GM12878 (cell line): ENCODE results near the gene KDM5B. TPM values are rescaled to one million over a fixed set of nuclear protein-coding genes. Genes with fewer than 3 reads are reported as not detected.

Experiments
- ATAC-seq: fragments of 200-7000 bp; cut with Tn5 transposase; 3 replicates; pipeline ENCODE4 v1.9.1; 2020; ENCODE audit warnings: mild to moderate bottlenecking, moderate library complexity
- BruUV-seq: library from RNA; stranded (reverse); fragments of 400-500 nt; replicated peaks from 2 replicates; lab custom pipeline; 2021; lab: Mats Ljungman, UMichigan
- CTCF ChIA-PET: fragments of 300-600 bp; sonication (Branson Sonifier 250); formaldehyde crosslinking; extraction: SDS; loops from one replicate; lab custom pipeline; 2021; ENCODE audit warnings: inconsistent platforms; lab: Yijun Ruan, JAX
- POLR2A ChIA-PET: fragments of 350-600 bp; formaldehyde crosslinking; extraction: SDS; loops from one replicate; lab custom pipeline; 2021; ENCODE audit warnings: inconsistent platforms; lab: Charles Lee
- RAD21 ChIA-PET: fragments of 300-600 bp; sonication (Branson Sonifier 250); formaldehyde crosslinking; loops from one replicate; lab custom pipeline; 2023; ENCODE audit warnings: antibody characterized with exemption; ENCODE audit not compliant: unreplicated experiment; lab: Charles Lee
- SMC1A ChIA-PET: fragments of 300-600 bp; sonication (Branson Sonifier 250); formaldehyde crosslinking; loops from one replicate; lab custom pipeline; 2023; ENCODE audit not compliant: unreplicated experiment, uncharacterized antibody; lab: Charles Lee
- DNase-seq: peaks from one replicate; pipeline ENCODE4 v3.0.0-alpha.2; 2011; ENCODE audit warnings: low read depth, low spot score
- FAIRE-seq: peaks from 3 replicates; lab custom pipeline; 2011; peaks lifted over from hg19 to GRCh38; lab: Jason Lieb, UNC
- H2AFZ ChIP-seq: 2 replicates; pipeline ENCODE4 v1.6.0; 2011; ENCODE audit warnings: low read depth, low read length, control low read depth; ENCODE audit not compliant: control insufficient read depth
- H3K27ac ChIP-seq: 2 replicates; pipeline ENCODE4 v1.5.1; 2011; ENCODE audit warnings: control low read depth; ENCODE audit not compliant: control insufficient read depth, insufficient read depth
- H3K27me3 ChIP-seq, 2 experiments: replicated peaks in 1 of 2; 2 replicates each; pipeline versions ENCODE4 v1.6.0 to v1.6.1; 2011; ENCODE audit warnings: low read length in 1 of 2; ENCODE audit not compliant: control insufficient read depth in 2 of 2, insufficient read depth in 2 of 2
- H3K36me3 ChIP-seq, 2 experiments: 2 replicates each; pipeline ENCODE4 v1.5.1; 2011; ENCODE audit warnings: low read length in 1 of 2; ENCODE audit not compliant: control insufficient read depth in 2 of 2, insufficient read depth in 2 of 2
- H3K4me1 ChIP-seq: 2 replicates; pipeline ENCODE4 v1.6.1; 2011; ENCODE audit warnings: mild to moderate bottlenecking, low read length, moderate library complexity, mixed read lengths; ENCODE audit not compliant: control insufficient read depth, insufficient read depth
- H3K4me2 ChIP-seq: 2 replicates; pipeline ENCODE4 v1.6.0; 2011; ENCODE audit warnings: control low read depth; ENCODE audit not compliant: control insufficient read depth, insufficient read depth
- H3K4me3 ChIP-seq: fragments of 200-600 bp; sonication (generic); 2 replicates; pipeline ENCODE4 v1.5.1; 2016
- H3K79me2 ChIP-seq: 2 replicates; pipeline ENCODE4 v1.6.0; 2011; ENCODE audit warnings: low read length; ENCODE audit not compliant: control insufficient read depth, insufficient read depth
- H3K9ac ChIP-seq: 2 replicates; pipeline ENCODE4 v1.8.0; 2011; ENCODE audit warnings: low read length, control low read depth, mixed read lengths; ENCODE audit not compliant: control insufficient read depth, insufficient read depth
- H3K9me3 ChIP-seq: replicated peaks from 3 replicates; pipeline ENCODE4 v1.5.1; 2011; ENCODE audit warnings: mild to moderate bottlenecking, low read length; ENCODE audit not compliant: control insufficient read depth, insufficient read depth
- H4K20me1 ChIP-seq: 2 replicates; pipeline ENCODE4 v1.6.0; 2011; ENCODE audit not compliant: control insufficient read depth, insufficient read depth
- CHD2 ChIP-seq: IDR thresholded peaks from 2 replicates; pipeline ENCODE4 v1.6.1; 2011; ENCODE audit warnings: low read depth, low read length, improper control_type of control experiment, borderline replicate concordance
- CREM ChIP-seq: IDR thresholded peaks from 2 replicates; pipeline ENCODE4 v1.6.1; 2014; ENCODE audit warnings: antibody characterized with exemption, low read depth
- ELK1 ChIP-seq: IDR thresholded peaks from 2 replicates; pipeline ENCODE4 v1.6.1; 2012; ENCODE audit warnings: low read depth, low read length, improper control_type of control experiment
- GATAD2B ChIP-seq: fragments of 450-650 bp; conservative IDR thresholded peaks from 2 replicates; pipeline ENCODE4 v1.6.1; 2017; ENCODE audit warnings: low read depth, mild to moderate bottlenecking, moderate library complexity
- HDAC2 ChIP-seq: fragments of 200-600 bp; sonication (generic); IDR thresholded peaks from 2 replicates; pipeline ENCODE4 v1.6.1; 2017
- IRF3 ChIP-seq: fragments of 450-650 bp; IDR thresholded peaks from 2 replicates; pipeline ENCODE4 v1.6.1; 2014; ENCODE audit warnings: mild to moderate bottlenecking
- MXI1 ChIP-seq: fragments of 150-350 bp; IDR thresholded peaks from 2 replicates; pipeline ENCODE4 v1.6.1; 2011; ENCODE audit warnings: low read depth, mild to moderate bottlenecking, inconsistent platforms, low read length, improper control_type of control experiment
- NFXL1 ChIP-seq: fragments of 450-650 bp; IDR thresholded peaks from 2 replicates; pipeline ENCODE4 v1.6.1; 2017; ENCODE audit warnings: antibody characterized with exemption, mild to moderate bottlenecking, borderline replicate concordance
- NFYB ChIP-seq: IDR thresholded peaks from 2 replicates; pipeline ENCODE4 v1.6.1; 2011; ENCODE audit warnings: low read depth, mild to moderate bottlenecking, low read length, improper control_type of control experiment, moderate library complexity; ENCODE audit not compliant: insufficient read depth
- RCOR1 ChIP-seq: conservative IDR thresholded peaks from 2 replicates; pipeline ENCODE4 v1.6.1; 2012; ENCODE audit warnings: low read depth, low read length, improper control_type of control experiment
- ZNF217 ChIP-seq: fragments of 450-650 bp; IDR thresholded peaks from 2 replicates; pipeline ENCODE4 v1.6.1; 2017; ENCODE audit warnings: antibody characterized with exemption, mild to moderate bottlenecking
- WGBS: methylation state at CpG from one replicate; pipeline ENCODE4 v1.1.6; 2016; ENCODE audit warnings: low lambda C conversion rate; ENCODE audit not compliant: insufficient replicate concordance, insufficient coverage; ENCODE audit errors: missing lambda C conversion rate; 5-methylcytosine and 5-hydroxymethylcytosine counted together
- in situ Hi-C: fragments of 300-500 bp; cut with MboI; formaldehyde crosslinking; loops from 9 replicates; pipeline ENCODE4 v1.14.3; 2018; ENCODE audit warnings: mixed read lengths
- intact Hi-C: fragments of 100-400 bp; cut with micrococcal nuclease; formaldehyde crosslinking; loops from one replicate; pipeline ENCODE4 v1.14.2; 2022; ENCODE audit not compliant: unreplicated experiment
- polyA plus RNA-seq, 11 experiments: library from polyadenylated mRNA; depleted of rRNA in 4 of 11; unstranded in 6 of 11; stranded (reverse) in 5 of 11; fragments of >200 nt; fragmentation: Nextera tagmentation in 4 of 11; fragmentation: Illumina TruSeq in 1 of 11; extraction: Ambion mirVana in 4 of 11; extraction: Trizol in 1 of 11; gene quantifications; 1 replicate in 1 of 11; 2 replicates in 10 of 11; pipeline versions ENCODE4 v1.2.1 to v1.2.3, GENCODE V29; 2011 to 2016; ENCODE audit warnings: inconsistent platforms in 2 of 11, missing spikeins in 2 of 11, low read depth in 1 of 11
- total RNA-seq, 4 experiments: library from RNA; depleted of rRNA in 3 of 4; stranded (reverse); fragments of >200 nt in 3 of 4; fragmentation: Illumina TruSeq in 1 of 4; extraction: Trizol in 1 of 4; gene quantifications; 2 replicates each; pipeline versions ENCODE4 v1.2.1 to v1.2.3, GENCODE V29; 2013 to 2021

KDM5B gene
- total and polyA plus RNA-seq, 10 of the 15 experiments (the other 5 are each of a cell fraction or from before 2014, with no cell fraction given): 1.7 to 26.6 (median 8.1) TPM

GRCh38 chr1:202810193-202810614 lies 2.0 kb upstream of the KDM5B start:
- no peak overlapping the region for H3K27ac ChIP-seq
- ChIA-PET POLR2A (interaction anchor here (0.7 to 1.3 kb wide), 2 partner anchors 9 to 468 kb away, joined by 3 to 6 read pairs; no protein-coding TSS in a partner anchor), CTCF (interaction anchor here (0.9 to 1.7 kb wide), 3 partner anchors 12 to 78 kb away, joined by 3 to 4 read pairs (median 3); no protein-coding TSS in a partner anchor), RAD21 (interaction anchor here (0.8 to 1.1 kb wide), 2 partner anchors 9 to 29 kb away, joined by 3 to 5 read pairs; no protein-coding TSS in a partner anchor), SMC1A (interaction anchor here (0.8 to 1.9 kb wide), 4 partner anchors 26 to 158 kb away, joined by 3 to 6 read pairs (median 3); no protein-coding TSS in a partner anchor)
- no peaks in the 10 kb centered on the region for H3K36me3 ChIP-seq
- 46% methylated on average over 13 of the region's 13 CpGs for WGBS
- TF ChIP-seq RCOR1 (no peak), IRF3 (no peak), HDAC2 (no peak), GATAD2B (no peak), NFXL1 (no peak), NFYB (no peak), ELK1 (no peak), ZNF217 (no peak), MXI1 (no peak), CREM (no peak), CHD2 (no peak)
- H3K4me2 ChIP-seq: peak overlapping the region; percentile 79
- no peak for DNase-seq
- H3K27me3 ChIP-seq: no peaks in the 10 kb centered on the region; a peak in 3 of 4 replicates
- H3K79me2 ChIP-seq: peaks cover 17% of the 10 kb centered on the region
- peaks cover 3% of the 10 kb centered on the region; the same call in 1 of the 2 replicates for H3K4me1 ChIP-seq
- no peaks in the 10 kb centered on the region for H4K20me1 ChIP-seq
- peak overlapping the region; percentile 81 for H3K4me3 ChIP-seq
- no TSS peak for BruUV-seq
- no peak overlapping the region for H3K9ac ChIP-seq
- in situ Hi-C loops (no loop called here), intact Hi-C loops (loop anchor here (1.0 kb wide), 1 partner anchor 78 kb away; no protein-coding TSS in a partner anchor)
- peak overlapping the region; percentile 88 for H2AFZ ChIP-seq
- no peak for FAIRE-seq
- ATAC-seq: no peak
- H3K9me3 ChIP-seq: no peaks in the 10 kb centered on the region
